GM12872 (cell line): ENCODE results near the gene CYTH1.

Experiments used
- TF ChIP-seq, protein P1 (sequence below): IDR thresholded peaks from 3 replicates; pipeline ENCODE4 v1.5.1; 2011; ENCODE audit warnings: low read depth, mild to moderate bottlenecking, low read length, moderate library complexity; ENCODE audit not compliant: insufficient read depth

The CYTH1 gene

DNA sequence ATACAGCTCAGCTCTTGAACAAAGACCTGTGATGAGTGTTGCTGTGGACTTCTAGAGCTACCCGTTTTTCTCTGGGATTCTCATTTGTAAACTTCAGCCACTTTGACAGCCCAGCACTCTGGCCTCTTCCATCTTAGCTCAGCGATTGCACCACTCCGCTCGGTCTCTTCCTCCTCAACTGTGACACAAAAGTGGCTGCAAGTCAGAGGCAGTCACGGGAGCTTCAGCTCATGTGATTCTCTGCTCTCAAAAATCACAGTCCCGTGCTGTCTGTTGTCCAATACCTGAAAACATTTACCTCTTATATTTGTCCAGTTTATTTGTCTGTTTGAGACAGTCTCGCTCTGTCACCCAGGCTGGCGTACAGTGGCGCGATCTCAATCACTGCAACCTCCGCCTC, 129.2 kb downstream of the CYTH1 start:
- TF ChIP-seq, protein P1, sequence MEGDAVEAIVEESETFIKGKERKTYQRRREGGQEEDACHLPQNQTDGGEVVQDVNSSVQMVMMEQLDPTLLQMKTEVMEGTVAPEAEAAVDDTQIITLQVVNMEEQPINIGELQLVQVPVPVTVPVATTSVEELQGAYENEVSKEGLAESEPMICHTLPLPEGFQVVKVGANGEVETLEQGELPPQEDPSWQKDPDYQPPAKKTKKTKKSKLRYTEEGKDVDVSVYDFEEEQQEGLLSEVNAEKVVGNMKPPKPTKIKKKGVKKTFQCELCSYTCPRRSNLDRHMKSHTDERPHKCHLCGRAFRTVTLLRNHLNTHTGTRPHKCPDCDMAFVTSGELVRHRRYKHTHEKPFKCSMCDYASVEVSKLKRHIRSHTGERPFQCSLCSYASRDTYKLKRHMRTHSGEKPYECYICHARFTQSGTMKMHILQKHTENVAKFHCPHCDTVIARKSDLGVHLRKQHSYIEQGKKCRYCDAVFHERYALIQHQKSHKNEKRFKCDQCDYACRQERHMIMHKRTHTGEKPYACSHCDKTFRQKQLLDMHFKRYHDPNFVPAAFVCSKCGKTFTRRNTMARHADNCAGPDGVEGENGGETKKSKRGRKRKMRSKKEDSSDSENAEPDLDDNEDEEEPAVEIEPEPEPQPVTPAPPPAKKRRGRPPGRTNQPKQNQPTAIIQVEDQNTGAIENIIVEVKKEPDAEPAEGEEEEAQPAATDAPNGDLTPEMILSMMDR = no peak

DNA sequence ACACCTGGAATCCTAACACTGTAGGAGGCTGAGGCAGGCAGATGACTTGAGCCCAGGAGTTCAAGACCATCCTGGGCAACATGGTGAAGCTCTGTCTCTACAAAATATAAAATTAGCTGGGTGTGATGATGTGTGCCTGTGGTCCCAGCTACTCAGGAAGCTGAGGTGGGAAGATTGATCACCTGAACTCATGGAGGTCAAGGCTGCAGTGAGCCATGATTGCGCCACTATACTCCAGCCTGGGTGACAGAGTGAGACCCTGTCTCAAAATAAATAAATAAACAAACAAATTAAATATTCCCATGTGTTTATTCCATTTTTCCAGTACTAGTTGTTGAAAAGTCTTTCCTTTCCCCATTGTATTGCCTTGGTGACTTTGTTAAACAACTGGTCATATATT, 130.0 kb downstream of the CYTH1 start:
- TF ChIP-seq, protein P1 = no peak

DNA sequence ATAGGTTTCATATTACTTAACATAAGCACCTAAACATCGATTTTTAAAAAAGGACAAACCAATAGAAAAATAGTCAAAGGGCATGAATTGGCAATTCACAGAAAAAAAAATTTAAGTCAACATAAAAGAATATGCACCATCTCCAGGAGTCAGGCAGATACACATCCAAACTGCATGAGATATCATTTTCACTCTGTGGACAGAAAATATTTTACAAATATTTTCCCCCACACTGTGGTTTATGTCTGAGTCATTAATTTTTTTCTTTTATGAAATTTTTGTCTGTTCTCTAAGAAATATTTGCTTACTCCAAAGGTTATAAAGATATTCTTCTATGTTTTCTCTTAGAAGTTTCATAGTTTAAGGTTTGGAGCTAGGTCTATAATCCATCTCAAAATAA, 130.5 kb downstream of the CYTH1 start:
- TF ChIP-seq, protein P1 = no peak

DNA sequence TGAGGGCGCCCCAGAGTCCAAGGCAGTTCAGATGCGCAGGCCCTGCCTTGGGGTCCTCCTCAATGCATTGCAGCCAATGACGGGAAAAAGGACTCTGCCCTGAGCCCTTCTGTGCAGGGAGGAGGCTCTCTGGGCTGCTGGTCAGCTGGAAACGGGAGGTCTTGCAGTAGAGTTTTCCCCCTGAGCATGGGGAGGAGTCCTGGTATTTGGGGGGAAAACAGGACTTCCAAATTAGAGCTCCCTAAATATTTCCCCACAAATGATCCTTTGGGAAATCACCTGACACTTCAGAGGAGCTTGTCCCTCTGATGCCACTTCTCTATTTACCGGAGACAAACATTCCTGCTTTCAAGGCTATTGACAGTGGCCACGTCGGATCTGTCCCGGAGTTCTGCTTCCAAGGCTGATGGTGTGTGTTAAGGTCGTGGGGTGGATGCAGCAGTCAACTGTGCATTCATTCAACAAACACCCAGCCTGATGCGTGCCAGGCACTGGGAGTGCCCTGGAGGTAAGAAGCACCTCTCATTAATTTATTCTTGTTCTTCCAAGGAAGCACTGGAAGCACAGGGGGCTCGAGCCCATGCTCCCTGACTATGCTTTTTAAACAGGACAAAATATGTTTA, 131.9 kb downstream of the CYTH1 start:
- TF ChIP-seq, protein P1 = no peak

DNA sequence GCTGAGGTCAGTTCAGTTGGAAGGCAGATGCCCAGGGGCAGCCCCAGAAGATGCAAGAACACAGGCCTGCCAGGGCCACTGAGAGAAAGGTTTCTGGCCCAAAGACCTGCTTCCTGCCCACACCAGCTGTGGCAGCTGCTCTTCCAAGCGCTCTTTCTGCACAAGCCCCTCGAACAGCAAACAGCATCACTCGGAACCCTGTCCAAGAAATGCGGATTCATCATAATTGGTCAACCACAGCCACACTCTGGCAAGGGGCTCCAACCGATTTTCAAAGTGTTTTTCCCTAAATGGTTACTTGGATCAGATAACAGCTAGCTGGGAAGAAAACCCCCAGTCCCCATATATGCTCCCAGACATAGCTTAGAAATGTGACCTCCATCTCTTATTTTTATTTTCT, 133.8 kb downstream of the CYTH1 start:
- TF ChIP-seq, protein P1 = no peak

DNA sequence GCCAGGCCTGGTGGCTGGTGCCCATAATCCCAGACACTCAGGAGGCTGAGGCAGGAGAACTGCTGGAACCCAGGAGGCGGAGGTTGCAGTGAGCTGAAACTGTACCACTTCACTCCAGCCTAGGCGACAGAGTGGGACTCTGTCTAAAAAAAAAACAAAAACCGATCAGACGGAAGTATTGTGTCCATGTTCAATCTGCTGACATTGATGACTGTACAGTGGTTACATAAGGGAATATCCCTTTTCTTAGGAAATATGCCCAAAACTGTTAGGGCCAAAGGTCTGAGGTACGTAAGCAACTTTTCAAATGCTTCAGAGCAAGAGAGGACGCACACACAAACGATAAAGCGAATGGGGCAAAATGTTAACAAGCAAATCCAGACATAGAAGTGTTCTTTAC, 135.0 kb downstream of the CYTH1 start:
- TF ChIP-seq, protein P1 = no peak

DNA sequence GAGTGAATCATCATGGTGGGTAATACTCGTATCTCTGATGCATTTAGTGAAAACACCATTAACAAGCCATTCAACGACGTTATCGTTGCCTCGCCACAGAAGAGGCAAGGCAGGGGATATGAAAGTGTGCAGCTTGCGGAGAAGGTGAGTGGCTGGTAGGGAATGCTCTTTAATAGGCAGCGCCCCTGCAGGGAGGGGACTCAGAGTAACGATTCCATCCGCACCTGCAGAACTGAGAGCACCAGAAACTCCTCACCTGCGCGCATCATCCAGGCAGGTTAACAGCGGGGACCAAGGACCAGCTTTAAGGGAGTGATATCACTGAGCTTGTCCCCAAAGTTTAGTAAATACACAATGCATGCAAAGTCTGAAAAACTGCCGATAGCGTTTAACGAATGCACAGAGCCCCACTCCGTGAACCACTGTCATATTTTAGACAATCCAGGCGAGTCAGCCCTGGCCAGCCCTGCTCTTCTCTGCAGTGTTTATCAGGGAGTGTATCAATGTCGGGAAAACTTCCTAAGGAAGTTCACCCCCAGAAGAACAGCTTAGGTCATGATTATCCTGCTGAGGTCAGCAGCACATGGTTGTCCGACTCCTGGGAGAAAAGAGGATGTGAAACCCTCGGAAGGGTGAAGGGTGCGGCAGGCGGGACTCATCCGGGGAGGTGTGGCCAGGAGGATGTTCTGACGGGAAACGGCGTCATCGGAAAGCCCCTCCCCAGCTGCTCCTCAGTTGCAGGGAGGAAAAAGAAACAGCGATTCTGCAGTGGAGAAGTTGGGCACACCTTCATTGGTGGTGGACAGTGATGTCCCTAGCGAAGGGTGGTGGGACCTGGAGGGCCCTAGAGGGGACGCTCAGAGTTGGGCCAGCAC, 136.4 kb downstream of the CYTH1 start:
- TF ChIP-seq, protein P1 = no peak
